GM19025 (cell line): ENCODE data around the gene WSCD1.

Experiments
- ATAC-seq: cut with Tn5 transposase; IDR thresholded peaks from one replicate; pipeline ENCODE4 v1.9.1; 2021; ENCODE audit warnings: mild to moderate bottlenecking, low read depth, moderate library complexity; ENCODE audit not compliant: unreplicated experiment

The WSCD1 gene

DNA sequence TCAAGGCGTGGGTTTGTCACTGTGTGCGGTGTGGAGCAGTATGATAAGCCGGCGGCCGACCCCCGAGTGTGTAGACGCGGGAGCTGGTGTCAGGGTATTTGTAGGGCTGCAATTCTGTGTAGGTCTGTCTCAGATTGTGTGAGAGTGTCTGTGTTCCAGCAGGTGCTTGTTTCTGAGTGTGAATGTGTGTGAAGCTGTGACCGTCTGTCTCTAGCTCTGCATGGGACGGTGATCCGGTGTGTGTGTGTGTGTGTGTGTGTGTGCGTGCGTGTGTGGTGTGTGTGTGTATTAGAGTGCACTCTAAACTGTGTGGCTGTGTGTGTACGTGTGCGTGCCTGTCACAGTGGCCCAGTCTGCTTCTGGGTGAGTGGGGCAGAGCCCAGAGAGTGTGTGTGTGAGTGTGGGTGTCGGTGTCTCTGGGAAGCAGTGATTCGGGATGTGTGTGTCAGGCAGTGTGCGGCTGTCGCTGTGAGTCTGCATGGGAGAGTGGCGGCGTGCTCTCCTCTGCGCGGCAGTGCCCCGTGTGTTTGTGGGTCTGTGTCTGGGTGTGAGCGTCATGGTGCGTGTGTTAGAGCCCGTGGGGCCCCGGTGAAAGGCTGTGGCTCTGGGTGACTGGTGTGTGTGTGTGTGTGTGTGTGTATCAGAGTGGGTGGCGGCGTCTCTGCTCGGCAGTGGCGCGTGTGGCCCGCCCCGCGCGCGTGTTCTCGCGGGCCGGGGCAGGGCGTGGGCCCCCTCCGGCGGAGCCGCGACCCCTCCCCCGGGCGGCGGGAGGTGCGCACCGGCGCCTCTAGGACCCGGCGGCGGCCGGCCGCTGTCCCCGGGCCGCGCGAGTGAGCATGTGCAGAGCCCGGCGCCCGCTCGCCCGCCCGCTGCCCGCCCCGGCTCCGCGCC lies at the start of gene WSCD1:
Gene WSCD1 (plus strand): TSS at position 841 of the 891 bp plus-strand sequence. CDS start 10,280 bp downstream, outside the sequence.
- ATAC-seq: no peak

DNA sequence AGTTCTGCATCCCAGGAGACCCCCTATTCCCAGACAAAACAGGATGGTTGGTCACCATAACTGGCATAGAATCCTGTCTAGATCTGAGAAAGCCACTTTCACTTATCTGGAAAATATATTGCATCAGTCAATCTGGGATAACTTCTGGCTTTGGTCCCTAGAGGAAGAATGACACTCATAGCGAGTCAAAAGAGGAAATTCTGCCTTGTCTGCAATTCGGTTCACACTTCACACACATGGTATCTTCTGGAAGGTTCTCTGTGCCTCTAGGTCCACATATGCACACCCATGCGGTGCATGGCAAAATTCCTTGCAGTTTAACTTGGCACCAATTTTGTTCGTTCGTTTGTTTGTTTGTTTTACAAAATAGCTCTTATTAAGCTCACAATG lies 49.2 kb upstream of the WSCD1 start:
- ATAC-seq: no peak

DNA sequence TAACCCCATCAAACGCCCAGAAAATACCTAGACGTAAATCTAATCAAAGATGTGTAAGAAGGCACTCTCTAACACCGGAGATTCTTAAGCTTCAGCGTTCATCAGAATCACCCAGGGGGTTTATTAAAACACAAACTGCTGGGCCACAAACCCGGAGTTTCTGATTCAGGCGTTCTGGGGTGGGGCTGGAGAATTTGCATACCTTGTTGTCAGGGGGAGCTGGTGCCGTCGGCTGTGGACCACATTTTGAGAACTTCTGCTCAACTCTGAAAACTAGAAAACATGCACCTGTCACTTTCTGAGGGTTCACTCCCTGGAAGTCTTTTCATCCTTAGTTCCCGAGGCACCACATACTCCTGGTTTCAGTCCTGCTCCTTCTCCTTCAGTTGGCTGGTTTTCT lies 48.6 kb upstream of the WSCD1 start:
- no peak for ATAC-seq

DNA sequence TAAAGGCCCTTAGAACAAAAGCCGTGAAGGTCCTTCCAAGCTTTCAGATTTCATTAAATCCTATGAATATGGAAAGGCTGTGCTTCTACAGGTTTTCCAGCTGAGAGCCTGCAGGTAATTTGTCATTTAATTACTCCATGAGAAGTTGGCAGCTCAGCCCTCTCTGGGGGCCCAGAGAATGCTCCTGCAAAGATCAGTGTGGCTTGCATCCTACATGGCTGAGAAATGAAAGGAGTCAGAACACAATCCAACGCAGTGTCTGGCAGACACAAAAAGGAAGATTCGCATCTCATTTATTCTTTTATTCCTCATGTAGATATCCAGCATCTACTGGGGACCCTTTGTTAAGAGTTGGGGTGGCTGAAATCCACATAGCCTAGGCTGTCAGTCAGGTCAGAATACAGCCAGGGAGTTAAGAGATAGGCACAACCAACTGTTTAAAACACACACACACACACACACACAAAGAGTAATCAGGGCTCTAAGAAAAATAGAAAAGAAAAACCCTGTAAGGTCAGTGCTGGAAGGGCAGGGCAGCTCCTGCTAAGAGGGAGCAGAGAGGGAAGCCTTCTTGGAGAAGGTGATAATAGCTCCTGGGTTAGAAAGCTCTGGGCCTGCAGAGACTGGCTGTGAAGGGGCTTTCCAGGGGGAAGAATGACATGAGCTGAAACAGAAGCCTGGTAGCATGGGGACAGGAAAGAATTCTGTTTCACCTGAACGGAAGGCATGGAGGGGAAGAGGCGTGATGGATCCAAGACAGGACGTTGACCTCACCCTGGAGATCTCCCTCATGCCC lies 46.9 kb upstream of the WSCD1 start:
- ATAC-seq: no peak

DNA sequence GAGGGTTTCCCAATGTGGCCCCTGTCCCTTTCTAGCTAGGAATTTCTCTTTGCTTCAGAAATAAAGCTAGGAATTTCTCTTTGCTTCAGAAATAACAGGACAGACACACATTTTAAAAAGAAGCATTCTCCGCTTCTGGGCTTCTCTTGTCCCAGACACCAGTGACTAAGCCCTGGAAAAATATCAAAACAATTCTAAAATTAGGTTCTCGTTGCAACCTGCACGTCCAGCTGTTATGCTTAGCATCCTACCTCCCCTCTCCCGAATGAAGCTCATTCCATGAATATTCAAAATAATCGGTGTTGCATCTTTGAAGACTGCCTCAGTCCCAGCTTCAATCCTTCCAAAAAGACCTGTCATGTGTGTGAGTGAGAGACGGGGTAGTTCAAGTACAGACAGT lies 45.6 kb upstream of the WSCD1 start:
- ATAC-seq: no peak

DNA sequence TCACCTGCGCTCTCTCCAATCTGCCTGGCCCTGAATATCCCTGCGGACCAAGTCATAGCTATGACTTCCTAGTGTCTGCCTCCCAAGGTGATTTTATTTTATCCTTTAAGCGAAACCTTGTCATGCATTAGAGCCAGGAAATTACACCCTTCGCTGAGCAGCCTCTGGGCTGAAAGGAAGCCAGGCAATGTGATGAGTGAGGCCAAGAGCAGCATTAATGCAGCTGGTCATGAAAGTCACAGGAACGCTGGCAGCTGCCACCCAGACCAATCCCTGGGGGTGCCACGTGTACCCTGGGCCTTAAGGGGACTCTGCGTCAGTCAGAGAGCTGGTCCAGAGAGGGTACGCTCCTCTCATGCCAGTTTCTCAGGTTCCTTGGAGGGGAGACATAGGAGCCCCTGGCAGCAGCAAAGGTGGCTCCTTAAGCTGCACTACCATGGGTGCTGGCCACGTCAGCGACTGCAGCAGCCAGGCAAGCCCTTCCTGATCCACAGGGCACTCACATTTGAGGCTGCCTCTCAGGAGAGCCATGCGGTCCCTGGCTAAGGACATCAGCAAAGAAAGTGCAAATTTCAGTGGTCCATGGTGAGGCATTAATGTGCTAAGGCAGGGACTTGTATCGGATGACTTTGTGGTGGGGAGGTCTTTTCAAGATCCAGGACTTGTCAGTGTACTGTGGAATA lies 42.7 kb upstream of the WSCD1 start:
- no peak for ATAC-seq

DNA sequence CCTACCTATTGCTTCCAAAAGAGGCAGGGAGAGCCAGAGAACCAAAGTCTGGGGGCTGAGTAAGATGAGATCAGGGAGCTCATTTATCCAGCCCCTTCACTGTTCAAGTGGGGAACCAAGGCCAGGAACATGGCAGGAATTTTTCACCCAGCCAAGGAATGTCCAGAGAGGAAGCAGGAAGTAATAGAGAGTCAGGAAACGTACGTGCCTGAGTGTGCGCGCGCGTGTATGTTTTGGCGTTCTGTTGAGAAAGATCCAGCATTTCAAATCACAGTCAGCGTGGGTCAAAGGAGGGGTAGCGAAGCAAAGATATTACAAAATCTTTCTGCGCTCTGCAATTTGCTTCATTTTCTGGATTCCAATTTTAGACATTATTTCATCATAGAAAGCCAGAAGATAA lies 41.9 kb upstream of the WSCD1 start:
- no peak for ATAC-seq

DNA sequence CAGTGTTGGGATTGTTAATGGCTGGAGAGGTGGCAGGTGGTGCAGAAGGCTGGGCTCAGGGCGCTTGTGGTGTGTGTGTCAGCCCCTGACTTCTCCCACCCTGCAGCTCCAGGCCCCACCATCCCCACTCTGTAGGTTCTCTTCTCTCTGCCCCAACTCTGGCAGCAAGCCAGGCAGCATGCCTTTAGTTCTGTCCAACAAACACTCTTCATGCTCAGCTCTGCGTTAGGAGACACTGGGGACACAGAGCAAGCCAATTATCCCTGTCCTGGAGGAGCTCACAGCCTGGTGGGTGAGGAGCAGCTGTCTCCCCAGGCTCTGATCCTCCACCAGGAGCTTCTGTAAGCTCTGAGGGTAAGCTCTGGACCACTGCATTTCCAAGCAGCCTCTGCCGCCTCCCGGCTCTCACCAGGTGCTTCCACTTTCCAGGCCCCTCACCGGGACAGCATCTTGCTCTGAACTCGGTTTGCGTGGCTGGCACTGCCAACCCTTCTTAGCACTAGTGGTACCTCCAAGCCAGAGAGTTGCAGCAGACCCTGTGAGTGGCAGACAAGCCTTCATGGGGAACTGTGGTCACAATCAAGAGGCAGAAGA lies 34.3 kb upstream of the WSCD1 start:
- no peak for ATAC-seq

DNA sequence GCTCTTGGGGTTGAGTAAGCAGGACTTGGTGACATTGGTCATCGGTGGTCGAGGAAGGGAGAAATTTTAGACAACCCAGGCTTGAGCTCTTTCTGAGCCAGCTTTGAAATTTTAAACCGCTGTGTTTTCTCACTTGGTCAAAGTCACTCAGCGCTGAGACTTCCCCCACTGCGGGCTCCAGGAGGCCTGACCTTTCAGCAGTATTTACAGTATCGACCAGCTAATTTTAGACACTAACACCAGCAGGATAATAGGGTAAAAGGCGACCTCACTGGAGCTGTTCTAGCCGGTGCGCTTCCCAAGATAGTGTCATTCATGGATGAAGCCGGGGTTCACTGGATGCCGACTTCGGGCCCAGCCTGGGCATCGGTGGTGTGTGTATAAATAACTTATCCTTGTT lies 29.7 kb upstream of the WSCD1 start:
- no peak for ATAC-seq

DNA sequence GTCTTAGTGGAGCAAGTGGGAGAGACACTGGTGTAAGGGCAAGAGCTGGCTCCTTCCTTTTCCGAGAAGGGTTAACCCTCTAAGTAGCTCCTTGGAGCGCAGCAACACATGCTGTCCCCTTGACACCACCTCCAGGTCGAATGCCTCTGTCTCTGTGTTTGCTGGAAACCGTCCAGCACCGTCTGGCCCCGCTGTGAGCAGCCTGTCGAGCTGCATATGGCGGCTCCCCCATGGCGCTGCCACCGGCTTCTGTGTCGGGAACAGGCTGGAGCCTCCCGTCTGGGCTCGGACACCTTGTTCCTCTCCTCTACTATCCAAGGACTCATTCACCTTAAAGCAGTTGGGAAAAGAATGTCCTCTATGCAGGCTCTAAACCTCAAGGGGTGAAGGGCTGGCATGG lies 28.9 kb upstream of the WSCD1 start:
- no peak for ATAC-seq

DNA sequence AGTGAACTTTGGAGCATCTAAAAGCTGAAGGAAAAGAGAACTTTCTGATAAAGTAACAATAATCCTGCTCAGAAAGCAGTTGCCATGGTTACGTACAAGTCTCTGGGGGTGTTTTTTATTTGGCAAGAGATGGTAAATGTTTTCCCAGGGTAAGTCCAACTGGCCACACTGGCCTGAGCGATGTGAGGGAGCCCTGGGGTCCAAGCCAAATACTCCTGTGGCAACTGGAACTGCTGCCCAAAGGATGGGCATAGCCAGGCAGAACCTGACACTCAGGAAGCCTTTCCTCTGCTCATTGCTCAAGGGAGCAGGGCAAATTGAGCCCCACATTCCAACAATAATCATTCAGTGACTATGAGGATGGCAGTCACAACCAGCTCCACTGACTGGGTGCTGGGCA lies 26.8 kb upstream of the WSCD1 start:
- no peak for ATAC-seq

DNA sequence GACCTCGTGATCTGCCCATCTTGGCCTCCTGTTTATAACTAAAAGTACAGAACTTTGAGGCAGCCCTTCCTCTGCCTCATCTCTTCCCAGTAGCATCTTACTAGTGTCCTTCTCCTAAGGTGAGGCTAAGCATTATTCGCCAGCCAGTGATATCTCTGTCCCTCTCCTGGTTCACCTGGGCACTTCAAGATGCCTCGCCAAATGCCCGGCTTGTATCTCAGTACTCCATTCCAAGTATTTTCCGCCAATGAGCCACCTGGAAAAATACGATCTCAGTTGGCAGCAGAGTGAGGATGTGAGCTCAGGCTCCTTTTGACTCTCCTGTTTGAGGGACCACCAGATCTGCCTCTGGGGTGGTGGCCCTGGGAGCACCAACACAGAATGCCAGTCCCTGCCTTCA lies 25.9 kb upstream of the WSCD1 start:
- no peak for ATAC-seq

DNA sequence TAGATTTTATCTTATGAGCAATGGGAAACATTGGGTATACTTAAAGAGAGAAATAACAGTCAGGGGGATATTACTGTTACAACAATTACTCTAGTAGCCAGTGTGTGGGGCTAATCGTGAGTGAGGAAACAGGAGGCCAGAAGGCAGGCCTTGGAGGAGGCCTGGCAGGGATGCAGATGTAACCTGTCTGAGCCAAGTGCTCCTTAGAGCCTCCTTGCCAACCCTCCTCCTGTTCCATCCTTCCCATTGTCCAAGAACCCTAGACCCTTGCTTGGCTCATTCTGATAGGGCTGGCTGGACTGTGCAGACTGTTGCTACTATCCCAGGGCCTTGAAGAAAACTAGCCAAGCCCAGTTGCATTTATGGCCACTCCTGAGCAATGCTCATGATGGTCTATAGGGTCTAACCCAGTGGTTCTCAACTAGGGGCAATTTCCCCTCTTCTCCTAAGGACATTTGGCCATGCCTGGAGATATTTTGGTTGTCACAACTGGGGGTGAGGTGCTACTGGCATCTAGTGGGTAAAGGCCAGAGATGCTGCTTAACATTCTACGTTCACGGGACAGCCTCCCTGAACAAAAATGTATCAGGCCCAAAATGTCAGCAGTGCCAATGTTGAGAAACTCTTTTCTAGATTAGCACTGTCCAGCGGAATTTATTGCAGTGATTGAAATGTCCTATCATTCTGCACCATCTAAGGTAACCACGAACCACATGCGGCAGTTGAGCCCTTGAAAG lies 24.4 kb upstream of the WSCD1 start:
- no peak for ATAC-seq

DNA sequence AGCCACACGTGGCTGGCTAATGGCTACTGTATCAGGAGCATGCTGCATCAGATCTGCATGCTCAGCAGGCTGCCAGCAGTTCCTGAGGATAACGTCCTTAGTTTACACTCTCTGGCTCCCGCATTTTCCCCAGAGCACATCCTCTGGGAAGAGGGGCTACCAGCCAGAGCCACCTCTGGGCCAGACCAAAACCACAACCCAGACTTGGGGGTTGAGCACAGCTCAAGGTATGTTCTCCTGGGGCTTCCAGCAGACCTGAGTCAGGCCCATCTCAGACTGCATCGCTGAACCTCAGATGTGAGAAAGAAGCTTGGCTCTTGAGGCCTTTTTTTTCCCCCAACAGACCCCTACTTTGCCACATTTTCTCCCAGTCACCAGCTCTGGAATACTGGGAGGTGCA lies 23.7 kb upstream of the WSCD1 start:
- ATAC-seq: no peak

DNA sequence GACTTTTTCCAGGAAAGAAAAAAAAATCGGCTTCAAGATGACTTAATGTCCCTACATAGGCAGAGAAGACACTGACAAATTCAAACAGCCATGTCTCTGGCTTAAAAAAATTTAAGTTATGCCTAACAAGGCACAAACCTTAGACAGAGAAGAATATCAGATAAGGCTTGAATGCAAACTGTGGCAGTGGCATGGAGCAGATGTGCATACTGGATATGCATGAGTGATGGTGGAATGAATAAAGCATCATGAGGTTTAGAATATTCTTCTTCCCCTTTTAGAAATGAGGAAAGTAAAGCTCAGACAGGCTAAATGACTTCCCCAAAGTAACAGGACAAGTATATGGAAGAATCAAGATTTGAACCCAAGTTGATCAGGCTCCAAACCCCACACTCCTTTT lies 23.2 kb upstream of the WSCD1 start:
- ATAC-seq: no peak

DNA sequence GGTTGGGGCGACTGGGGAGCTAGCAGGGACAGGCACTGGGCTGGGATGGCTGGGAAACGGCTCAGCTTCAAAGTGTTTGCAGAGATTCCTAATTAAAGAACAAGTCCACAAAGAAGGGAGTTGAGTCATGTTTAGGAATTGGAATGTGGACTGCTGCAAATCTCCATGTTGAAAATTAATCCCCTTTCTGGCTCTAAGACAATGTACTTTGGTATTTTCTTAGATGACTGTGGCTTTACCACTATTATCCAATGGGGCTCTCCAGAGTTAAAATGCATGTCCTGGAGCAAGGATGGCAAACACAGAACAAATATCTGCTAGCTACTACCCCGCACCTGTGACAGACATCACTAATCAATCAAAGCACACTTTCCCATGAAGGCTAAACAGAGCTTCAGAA lies 22.2 kb upstream of the WSCD1 start:
- ATAC-seq: no peak

DNA sequence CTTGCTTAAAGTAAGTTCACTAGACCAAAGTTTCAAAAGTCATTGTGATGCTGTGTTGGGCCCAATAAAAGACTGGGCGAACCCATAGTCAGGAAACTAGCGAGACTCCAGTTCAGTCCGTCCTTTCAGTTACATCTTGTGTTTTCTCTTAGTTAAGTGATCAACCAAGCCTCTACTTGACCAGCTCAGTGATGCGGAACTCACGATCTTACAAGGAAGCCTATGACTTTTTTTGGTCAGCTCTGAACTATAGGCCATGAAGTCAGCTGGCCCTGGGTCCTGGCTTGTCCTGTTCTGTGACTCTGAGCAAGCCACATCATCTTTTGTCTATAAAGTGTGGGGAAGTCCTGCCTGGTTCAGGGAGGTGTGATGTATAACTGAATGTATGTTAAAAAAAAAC lies 21.7 kb upstream of the WSCD1 start:
- ATAC-seq: no peak

DNA sequence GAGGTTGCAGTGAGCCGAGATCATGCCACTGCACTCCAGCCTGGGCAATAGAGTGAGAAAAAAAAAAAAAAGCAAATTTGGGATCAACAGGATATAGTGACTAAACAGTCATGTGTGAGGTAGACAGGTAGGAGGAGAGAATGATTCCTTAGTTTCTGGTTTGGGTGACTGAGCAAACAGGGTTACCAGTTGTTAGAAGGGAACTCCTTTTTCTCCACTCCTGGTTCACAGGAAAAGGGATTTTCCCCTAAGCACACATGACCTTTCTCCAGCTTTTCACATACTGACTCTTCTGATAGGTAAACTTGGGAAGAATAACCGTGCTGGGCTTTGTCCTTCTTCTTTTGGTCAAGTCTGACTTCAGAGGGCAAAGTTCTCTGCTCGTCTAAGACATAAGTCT lies 17.3 kb upstream of the WSCD1 start:
- no peak for ATAC-seq

DNA sequence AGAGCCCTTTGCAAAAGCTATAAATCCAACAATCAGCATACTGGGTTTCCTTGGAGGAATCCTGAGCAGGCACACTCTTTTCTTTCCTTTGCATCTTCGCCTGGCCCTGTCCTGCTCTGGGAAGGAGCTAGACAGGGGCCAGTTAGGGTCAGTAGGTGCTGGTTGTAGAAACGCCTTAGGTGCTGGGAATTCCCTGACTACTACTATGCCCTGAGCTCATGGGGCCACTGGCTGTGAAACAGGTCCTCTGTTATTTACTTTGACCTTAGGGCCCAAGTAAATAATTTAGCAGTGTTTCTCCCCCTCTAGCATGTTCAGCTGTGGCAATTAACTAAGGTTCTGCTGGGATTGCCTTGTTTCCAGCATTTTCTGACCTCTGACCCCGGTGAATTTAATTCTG lies 15.8 kb upstream of the WSCD1 start:
- no peak for ATAC-seq

DNA sequence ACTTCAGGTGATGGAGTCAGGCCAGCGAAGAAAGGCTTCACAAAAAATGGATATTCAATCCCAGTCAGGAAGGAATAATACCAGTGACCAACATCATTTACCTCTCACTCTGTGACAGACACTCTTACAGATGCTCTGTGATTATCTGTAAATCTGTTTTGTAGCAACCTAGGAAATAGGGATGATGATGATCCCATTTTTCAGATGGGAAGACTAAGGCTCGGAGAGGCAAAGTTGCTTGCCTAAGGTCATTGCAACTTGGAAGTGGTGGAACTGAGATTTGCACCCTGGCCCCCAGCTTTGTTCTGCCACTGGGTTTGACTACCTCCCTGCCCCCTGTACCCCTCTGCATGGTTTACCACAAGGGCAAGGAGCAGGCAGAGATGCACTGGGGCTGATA lies 14.1 kb upstream of the WSCD1 start:
- no peak for ATAC-seq
